NCI-H526 (cell line): ENCODE data around the gene ACTR5.
"Not testable (repeated sequence)": the region's sequence is repeated elsewhere in the genome, so short reads cannot be mapped to it uniquely, and the experiment has no call there.

Experiments used
- DNase-seq, 2 experiments: peaks; one replicate each; lab custom pipeline; 2025; lab: John Stamatoyannopoulos, UW

ACTR5 gene

DNA sequence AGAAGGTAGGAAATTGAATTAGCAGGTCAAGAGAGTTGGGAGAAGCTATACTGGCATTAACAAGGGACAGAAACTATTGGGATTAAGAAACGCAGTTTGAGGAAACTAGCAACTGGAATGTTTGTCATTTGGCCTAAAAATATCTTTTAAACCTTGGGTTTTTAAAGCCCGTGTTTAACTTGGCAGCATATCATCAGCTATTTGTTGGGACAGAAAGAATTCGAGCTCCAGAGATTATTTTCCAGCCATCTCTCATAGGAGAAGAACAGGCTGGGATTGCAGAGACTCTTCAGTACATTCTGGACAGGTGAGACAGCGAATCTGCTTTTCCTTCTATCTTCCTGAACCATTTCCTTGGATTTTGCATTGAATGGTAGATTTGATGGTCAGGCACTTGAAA is 17.8 kb downstream of the ACTR5 start:
- DNase-seq = no peak

DNA sequence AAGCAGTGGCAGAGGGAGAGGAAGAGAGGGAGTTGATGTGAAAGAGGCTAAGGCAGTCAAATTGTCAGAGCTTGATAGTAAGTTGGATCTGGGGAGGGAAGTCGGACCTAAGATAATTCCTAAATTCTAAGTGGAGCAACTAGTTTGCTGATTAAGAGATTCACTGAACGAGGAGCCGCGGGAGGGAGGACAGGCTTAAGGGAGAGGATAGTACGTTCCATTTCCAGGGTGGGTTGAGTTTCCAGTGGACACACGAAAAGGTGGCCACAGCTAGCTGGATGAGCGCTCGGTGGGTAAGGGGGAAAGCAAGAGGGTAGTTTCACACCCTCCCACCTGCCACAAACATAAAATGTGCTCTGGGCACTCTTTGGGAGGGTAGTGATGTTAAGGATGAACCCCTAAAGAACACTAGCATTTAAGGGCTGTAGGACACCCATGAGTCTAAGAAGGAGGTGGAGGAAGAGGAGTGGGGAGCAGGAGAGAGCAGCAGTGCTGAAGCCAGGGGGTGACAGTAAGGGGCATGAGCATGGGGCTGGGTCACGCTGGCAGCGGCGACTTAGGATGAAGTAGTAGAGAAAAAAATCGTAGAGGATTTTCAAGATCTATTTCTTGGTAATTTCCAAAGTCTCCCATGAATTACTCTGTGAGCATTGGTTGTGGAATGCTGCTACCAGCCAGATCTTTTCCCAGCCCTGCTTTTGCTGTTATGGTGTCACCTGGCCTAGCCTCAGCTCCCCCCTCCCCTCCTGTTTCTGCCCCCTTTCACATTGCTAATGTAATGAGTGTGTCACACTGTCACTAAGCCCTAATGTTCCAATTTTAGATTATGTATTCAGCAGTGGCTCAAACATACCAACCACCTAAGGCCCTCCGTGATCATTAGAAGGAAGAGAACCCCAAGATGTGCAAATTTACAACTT is 21.4 kb downstream of the ACTR5 start:
- no peak for DNase-seq

- DNase-seq = no peak
Observed at GRCh38 chr20:38770546-38770945, 22.3 kb downstream of the ACTR5 start.

- no peak for DNase-seq
Observed at GRCh38 chr20:38770970-38771369, 22.7 kb downstream of the ACTR5 start.

- no peak for DNase-seq
Observed at GRCh38 chr20:38771621-38772020, 23.4 kb downstream of the ACTR5 start.

DNA sequence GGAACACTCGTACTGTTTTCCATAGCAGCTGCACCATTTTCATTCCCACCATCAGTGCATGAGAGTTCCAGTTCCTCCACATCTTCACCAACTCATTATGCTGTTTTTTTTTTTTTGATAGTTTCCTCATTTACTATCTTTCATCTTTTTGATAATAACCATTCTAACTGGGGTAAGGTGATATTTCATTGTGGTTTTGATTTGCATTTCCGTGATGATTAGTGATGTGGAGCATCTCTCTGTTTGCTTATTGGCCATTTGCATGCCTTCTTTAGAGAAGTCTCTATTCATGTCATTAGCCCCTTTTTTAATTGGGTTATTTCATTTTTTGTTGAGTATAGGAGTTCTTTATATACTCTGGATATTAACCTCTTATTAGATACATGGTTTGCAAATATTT is 25.9 kb downstream of the ACTR5 start:
- DNase-seq = peak; percentile 34 to 48

DNA sequence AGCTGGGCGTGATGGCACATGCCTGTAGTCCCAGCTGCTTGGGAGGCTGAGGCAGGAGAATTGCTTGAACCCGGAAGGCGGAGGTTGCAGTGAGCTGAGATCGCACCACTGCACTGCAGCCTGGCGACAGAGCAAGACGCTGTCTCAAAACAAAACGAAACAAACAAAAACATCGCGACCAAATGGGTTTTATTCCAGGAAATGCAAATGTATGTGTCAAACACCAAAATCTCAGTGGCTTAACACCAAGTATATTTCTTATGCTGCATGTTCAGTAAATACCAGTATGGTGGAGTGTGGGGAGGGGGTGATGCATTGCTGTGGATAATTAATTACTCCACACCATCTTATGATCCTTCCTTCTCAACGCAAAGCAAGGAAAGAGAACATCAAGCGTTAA is 28.1 kb downstream of the ACTR5 start:
- no peak for DNase-seq

GRCh38 chr20:38779247-38780097 is 31.2 kb downstream of the ACTR5 start:
- no peak for DNase-seq

DNA sequence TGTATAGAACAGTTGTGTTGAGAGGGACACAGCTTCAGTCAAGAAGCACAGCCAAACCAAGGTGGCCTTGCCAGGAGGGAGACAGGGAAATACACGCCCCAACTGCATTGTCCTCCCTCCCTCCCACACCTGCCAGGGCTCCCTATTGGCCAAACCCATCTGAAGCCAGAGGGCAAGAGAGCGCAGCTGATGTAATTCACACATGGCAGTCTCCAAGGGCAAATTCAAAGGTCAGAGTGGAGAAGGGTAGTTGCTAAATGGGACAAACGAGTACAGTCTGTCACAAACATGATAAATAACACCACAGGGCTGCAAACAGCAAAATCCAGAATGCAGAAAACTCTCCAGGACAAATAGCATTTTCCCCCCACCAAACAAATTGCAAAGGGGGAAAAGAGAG is 34.0 kb downstream of the ACTR5 start:
- DNase-seq = no peak

DNA sequence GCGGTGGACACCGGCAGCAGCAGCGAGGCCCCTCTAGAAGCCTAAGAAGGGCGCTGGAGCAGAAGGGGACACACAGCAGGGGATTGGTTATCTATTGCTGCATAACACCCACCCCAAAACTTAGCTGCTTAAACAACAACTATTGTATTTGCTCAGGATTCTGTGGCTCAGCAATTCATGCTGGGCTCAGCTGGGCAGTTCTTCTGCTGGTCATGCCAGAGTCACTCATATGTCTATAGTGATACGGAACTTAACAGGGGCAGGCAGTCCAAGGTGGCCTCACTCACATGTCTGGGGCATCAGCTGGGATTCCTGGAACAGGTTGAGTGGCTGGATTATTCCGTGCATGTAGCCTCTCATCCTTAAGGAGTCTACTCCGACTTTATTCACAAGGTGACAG is 39.6 kb downstream of the ACTR5 start:
- DNase-seq = no peak

GRCh38 chr20:38789503-38790199 is 41.4 kb downstream of the ACTR5 start:
- DNase-seq = no peak

- peak; percentile 26 to 80 for DNase-seq
Observed at GRCh38 chr20:38790200-38791053, 42.2 kb downstream of the ACTR5 start.

DNA sequence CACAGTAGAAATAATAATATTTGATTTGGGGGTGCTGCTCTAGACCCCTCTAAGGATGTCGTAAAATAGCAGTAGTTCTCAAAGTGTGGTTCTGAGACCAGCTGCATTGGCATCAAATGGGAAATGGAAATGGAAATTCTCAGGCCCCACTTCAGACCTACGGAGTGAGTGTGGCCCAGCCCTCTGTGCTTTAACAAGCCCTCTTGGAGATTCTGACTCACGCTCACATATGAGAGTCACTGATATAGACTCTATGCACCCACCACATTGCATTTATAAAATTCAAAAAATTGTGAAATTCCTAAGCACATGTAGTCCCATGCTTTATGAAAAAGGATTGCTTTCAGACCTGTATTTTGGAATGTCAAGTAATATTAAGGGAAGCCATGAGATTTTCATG is 43.0 kb downstream of the ACTR5 start:
- DNase-seq = no peak

DNA sequence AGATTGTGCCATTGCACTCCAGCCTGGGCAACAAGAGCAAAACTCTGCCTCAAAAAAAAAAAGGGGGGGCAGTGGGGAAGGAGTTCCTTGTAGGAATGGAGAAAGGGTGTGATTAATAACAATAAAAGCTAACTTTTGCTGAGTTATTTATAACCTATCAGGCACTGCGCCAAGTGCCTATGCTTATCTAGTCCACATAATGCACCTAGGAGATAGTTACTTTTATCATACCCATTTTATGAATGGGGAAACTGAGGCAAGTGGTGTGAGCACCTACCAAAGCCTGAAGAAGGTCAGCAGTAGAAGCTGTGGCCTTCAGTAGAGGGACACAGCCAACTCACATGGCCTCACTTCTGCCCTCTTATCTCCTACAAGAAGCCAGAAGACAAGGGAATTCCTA is 43.7 kb downstream of the ACTR5 start:
- DNase-seq = no peak

DNA sequence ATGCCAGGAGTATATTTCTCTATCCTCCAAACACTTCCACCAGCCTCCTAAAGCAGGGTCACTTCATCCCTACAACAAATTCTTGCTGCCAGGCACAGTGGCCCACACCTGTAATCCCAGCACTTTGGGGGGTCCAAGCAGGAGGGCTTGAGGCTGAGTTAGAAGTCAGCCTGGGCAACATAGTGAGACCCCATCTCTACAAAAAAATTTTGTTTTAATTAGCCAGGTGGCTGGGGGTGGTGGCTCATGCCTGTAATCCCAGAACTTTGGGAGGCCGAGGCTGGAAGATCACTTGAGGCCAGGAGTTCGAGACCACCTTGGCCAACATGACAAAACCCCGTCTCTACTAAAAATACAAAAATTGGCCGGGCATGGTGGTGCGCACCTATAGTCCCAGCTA is 45.8 kb downstream of the ACTR5 start:
- DNase-seq = not testable (repeated sequence)

DNA sequence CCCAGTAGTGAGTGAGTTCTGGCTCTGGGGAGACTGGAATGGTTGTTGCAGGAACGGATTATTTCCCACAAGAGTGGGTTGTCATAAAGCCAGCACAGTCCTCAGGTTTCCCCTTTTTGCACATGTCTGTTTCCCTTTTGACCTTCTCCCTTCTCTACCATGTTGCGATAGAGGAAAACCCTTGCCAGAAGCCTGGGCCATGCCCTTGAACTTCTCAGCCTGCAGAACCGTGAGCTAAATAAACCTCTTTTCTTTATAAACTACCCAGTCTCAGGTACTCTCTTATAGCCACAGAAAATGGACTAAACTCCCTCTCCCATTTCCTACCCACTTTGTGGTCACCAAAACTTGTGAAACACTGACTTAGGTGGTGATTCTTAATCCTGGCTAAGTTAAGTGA is 50.0 kb downstream of the ACTR5 start:
- no peak for DNase-seq

GRCh38 chr20:38799203-38799602 is 50.9 kb downstream of the ACTR5 start:
- DNase-seq = no peak

DNA sequence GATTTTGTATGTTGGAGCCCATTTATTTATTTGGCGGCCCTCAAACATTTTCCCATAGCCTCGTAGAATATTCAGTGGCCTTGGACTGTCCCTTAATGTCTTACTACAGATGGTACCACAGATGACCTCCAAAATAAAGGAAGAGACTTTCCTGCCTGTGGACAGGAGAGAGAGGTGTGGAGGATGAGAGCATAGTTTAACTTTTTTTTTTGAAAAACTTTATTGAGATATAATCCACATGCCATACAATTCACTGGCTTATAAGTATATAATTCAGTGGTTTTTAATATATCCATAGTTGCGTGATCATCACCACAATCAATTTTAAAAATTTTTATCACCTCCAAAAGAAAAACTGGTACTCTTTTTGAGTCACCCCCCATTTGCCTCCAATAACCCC is 52.6 kb downstream of the ACTR5 start:
- DNase-seq = no peak

DNA sequence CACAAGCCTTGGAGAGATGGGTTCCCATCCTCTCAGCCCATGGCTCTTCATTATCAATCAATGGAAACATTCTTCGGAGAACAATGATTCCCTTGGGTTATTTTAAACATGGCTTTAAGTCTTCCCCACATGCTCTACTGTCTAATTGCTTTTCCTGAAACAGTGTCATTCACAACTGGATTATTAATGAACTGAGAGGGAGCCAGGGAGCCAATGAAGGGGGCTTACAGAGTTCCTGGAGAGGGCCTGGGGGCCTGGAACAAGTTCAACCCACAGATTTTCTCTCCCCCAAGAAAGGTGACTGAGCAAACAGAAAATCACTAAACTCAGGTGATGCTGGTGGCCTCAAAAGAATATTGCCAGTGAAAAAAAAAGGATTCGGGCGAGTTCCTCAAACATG is 56.0 kb downstream of the ACTR5 start:
- no peak for DNase-seq

GRCh38 chr20:38804682-38805501 is 56.6 kb downstream of the ACTR5 start:
- DNase-seq = no peak
